Endothelial cell of umbilical vein (primary cell): Measurements from ENCODE around the gene CLCN3. TPM values are rescaled to one million over a fixed set of nuclear protein-coding genes. Genes with fewer than 3 reads are reported as not detected.

Experiments
- BruUV-seq: library from RNA; stranded (reverse); fragments of 400-500 nt; replicated peaks from 2 replicates; lab custom pipeline; 2021; lab: Mats Ljungman, UMichigan
- CTCF ChIA-PET: fragments of 300-600, 350-600 bp; sonication (Branson Sonifier 250); formaldehyde crosslinking; loops from one replicate; lab custom pipeline; 2021; ENCODE audit warnings: antibody characterized with exemption, inconsistent platforms; lab: Charles Lee
- POLR2A ChIA-PET: fragments of 300-600, 350-600 bp; sonication (Branson Sonifier 250); formaldehyde crosslinking; loops from one replicate; lab custom pipeline; 2021; ENCODE audit warnings: antibody characterized with exemption, inconsistent platforms; lab: Charles Lee
- DNase-seq: peaks from one replicate; pipeline ENCODE4 v3.0.0-alpha.2; 2011; ENCODE audit warnings: low read depth, low spot score
- FAIRE-seq: peaks from 2 replicates; lab custom pipeline; 2011; peaks lifted over from hg19 to GRCh38; lab: Jason Lieb, UNC
- H2AFZ ChIP-seq: 2 replicates; pipeline ENCODE4 v1.6.0; 2012; ENCODE audit warnings: low read depth, low read length, control low read depth, inconsistent platforms
- H3K27ac ChIP-seq: 2 replicates; pipeline ENCODE4 v1.5.1; 2011; ENCODE audit warnings: low read depth, mild to moderate bottlenecking, control low read depth, low read length, moderate library complexity; ENCODE audit not compliant: insufficient read depth
- H3K27me3 ChIP-seq, 2 experiments: 2 replicates each; pipeline versions ENCODE4 v1.6.0 to v1.6.1; 2011; ENCODE audit warnings: low read length in 2 of 2, mixed read lengths in 1 of 2; ENCODE audit not compliant: control insufficient read depth in 2 of 2, insufficient read depth in 2 of 2
- H3K36me3 ChIP-seq, 2 experiments: 2 replicates in 1 of 2; 3 replicates in 1 of 2; pipeline ENCODE4 v1.5.1; 2011; ENCODE audit warnings: low read length in 2 of 2, mild to moderate bottlenecking in 1 of 2, moderate library complexity in 1 of 2; ENCODE audit not compliant: control insufficient read depth in 2 of 2, insufficient read depth in 2 of 2; ENCODE audit errors: extremely low read depth in 1 of 2
- H3K4me1 ChIP-seq: 3 replicates; pipeline ENCODE4 v1.5.1; 2011; ENCODE audit warnings: mild to moderate bottlenecking, low read length; ENCODE audit not compliant: control insufficient read depth, insufficient read depth; ENCODE audit errors: extremely low read depth
- H3K4me2 ChIP-seq: 2 replicates; pipeline ENCODE4 v1.6.1; 2011; ENCODE audit warnings: low read length, control low read depth, mixed read lengths; ENCODE audit not compliant: insufficient read depth
- H3K4me3 ChIP-seq, 3 experiments: fragments of 200-600 bp in 1 of 3; sonication (generic), shearing (Covaris generic) in 1 of 3; replicated peaks in 1 of 3; 2 replicates each; pipeline ENCODE4 v1.5.1; 2011 to 2016; ENCODE audit warnings: control low read depth in 3 of 3, low read length in 3 of 3, mild to moderate bottlenecking in 2 of 3, inconsistent platforms in 1 of 3, low read depth in 1 of 3, moderate library complexity in 1 of 3; ENCODE audit not compliant: insufficient read depth in 1 of 3
- H3K79me2 ChIP-seq: 2 replicates; pipeline ENCODE4 v1.6.0; 2012; ENCODE audit warnings: low read length, inconsistent platforms; ENCODE audit not compliant: control insufficient read depth, insufficient read depth
- H3K9ac ChIP-seq: replicated peaks from 2 replicates; pipeline ENCODE3; 2011; ENCODE audit warnings: low read length, control low read depth; ENCODE audit not compliant: insufficient read depth; ENCODE audit errors: extremely low read depth
- H3K9me1 ChIP-seq: replicated peaks from 3 replicates; pipeline ENCODE4 v1.6.0; 2011; ENCODE audit warnings: mild to moderate bottlenecking, low read length; ENCODE audit not compliant: control insufficient read depth, insufficient read depth; ENCODE audit errors: extremely low read depth
- H3K9me3 ChIP-seq: replicated peaks from 2 replicates; pipeline ENCODE4 v1.5.1; 2012; ENCODE audit warnings: low read length, inconsistent platforms; ENCODE audit not compliant: control insufficient read depth, insufficient read depth
- H4K20me1 ChIP-seq: replicated peaks from 2 replicates; pipeline ENCODE3; 2011; ENCODE audit warnings: mild to moderate bottlenecking, low read length; ENCODE audit not compliant: control insufficient read depth, insufficient read depth; ENCODE audit errors: extremely low read depth
- CTCF ChIP-seq, 2 donors: IDR thresholded peaks; 1 replicate in 1 of 2; 2 replicates in 1 of 2; pipeline ENCODE4 v1.5.1; 2011; ENCODE audit warnings: low read length in 2 of 2, mild to moderate bottlenecking in 2 of 2, moderate library complexity in 2 of 2, control low read depth in 1 of 2, inconsistent platforms in 1 of 2, low read depth in 1 of 2; ENCODE audit not compliant: insufficient read depth in 1 of 2; ENCODE audit errors: extremely low read depth in 1 of 2
- EZH2 ChIP-seq: IDR thresholded peaks from 2 replicates; pipeline ENCODE4 v1.6.1; 2012; ENCODE audit warnings: borderline replicate concordance, low read depth, mild to moderate bottlenecking, moderate library complexity, low read length, inconsistent platforms; ENCODE audit not compliant: severe bottlenecking
- JUN ChIP-seq: IDR thresholded peaks from 2 replicates; pipeline ENCODE4 v1.6.1; 2011; ENCODE audit warnings: borderline replicate concordance, low read depth; ENCODE audit not compliant: insufficient read length, insufficient read depth
- MYC ChIP-seq: IDR thresholded peaks from one replicate; pipeline ENCODE4 v1.6.1; 2011; ENCODE audit warnings: mild to moderate bottlenecking, low read depth, low read length
- POLR2A ChIP-seq: IDR thresholded peaks from 2 replicates; pipeline ENCODE4 v1.6.1; 2012; ENCODE audit warnings: low read depth, mild to moderate bottlenecking, control low read depth, low read length
- dilution Hi-C: fragments of 300-500 bp; cut with MboI; formaldehyde crosslinking; loops from one replicate; pipeline ENCODE4 v1.15.0; 2019; ENCODE audit warnings: low sequenced_read_pairs; ENCODE audit not compliant: extremely low pct_ligation_motif_present
- intact Hi-C: fragments of 100-400 bp; cut with micrococcal nuclease; formaldehyde crosslinking; loops from one replicate; pipeline ENCODE4 v1.10.0; 2022
- polyA plus RNA-seq, 4 experiments: library from polyadenylated mRNA; depleted of rRNA in 3 of 4; stranded (reverse) in 3 of 4; unstranded in 1 of 4; fragments of >200 nt; gene quantifications; 2 replicates each; pipeline versions ENCODE4 v1.2.1 to v1.2.3, GENCODE V29; 2011 to 2012; ENCODE audit warnings: missing spikeins in 1 of 4
- total RNA-seq: library from RNA; stranded (reverse); gene quantifications from 2 replicates; pipeline ENCODE4 v1.2.3, GENCODE V29; 2021

CLCN3 gene
- total and polyA plus RNA-seq, 2 donors (not counting 3 experiments of a cell fraction or from before 2014, with no cell fraction given): 16.5 to 51.4 TPM

DNA sequence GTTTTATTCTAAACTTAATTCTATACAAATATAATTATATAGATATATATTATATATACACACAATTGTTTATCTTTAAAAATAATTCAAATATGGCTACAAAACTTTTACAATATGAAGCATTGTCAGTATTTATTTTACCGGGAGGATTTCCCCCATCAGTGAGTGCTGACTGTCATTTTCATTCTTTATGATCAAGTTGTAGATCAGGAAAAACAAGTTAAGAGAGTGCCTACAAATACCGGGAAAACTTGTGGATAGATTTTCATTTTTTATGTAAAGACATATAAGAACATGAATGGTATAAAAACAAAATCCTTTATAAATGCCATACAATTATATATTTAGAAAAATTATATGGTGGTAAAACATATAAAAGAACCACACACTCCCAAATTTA is 37.8 kb downstream of the CLCN3 start:
- ChIA-PET CTCF (interaction anchor here (1.0 to 3.3 kb wide), 3 partner anchors 31 to 45 kb away, joined by 3 to 31 read pairs (median 19); partner anchors contain the start of genes CLCN3 and NEK1), POLR2A (interaction anchor here (1.2 kb wide), 2 partner anchors 9 to 15 kb away, joined by 3 to 4 read pairs; no protein-coding TSS in a partner anchor)
- H4K20me1 ChIP-seq: no peaks in the 10 kb centered on the region
- no peaks in the 10 kb centered on the region for H3K9me1 ChIP-seq
- peaks cover 34% of the 10 kb centered on the region for H3K4me1 ChIP-seq
- no peak overlapping the region for H3K27ac ChIP-seq
- H3K27me3 ChIP-seq: no peaks in the 10 kb centered on the region
- TF ChIP-seq EZH2 (no peak), POLR2A (no peak), MYC (no peak), CTCF (IDR thresholded peaks at IDR 0.05; ENCODE audit: extremely low read depth in 1 of 2, insufficient read depth in 1 of 2, low read depth in 1 of 2, low read length in 2 of 2) (no peak), JUN (no peak)
- peaks cover 20% of the 10 kb centered on the region for H3K79me2 ChIP-seq
- H2AFZ ChIP-seq: no peak overlapping the region
- no peaks in the 10 kb centered on the region for H3K36me3 ChIP-seq
- H3K4me3 ChIP-seq: no peak overlapping the region
- BruUV-seq: no TSS peak
- no peak for FAIRE-seq
- H3K9me3 ChIP-seq: no peaks in the 10 kb centered on the region
- H3K4me2 ChIP-seq: no peak overlapping the region
- DNase-seq: peak; percentile 7
- intact Hi-C loops (no loop called here), dilution Hi-C loops (no loop called here)
- peak overlapping the region; percentile 82 for H3K9ac ChIP-seq
